ENCODE results near the gene CYTH3. TPM values are rescaled to one million over a fixed set of nuclear protein-coding genes. Genes with fewer than 3 reads are reported as not detected.

CYTH3 gene
- total and polyA plus RNA-seq, 2 donors (not counting 3 experiments of a cell fraction or from before 2014, with no cell fraction given), result 8.6 to 11.2 TPM

DNA sequence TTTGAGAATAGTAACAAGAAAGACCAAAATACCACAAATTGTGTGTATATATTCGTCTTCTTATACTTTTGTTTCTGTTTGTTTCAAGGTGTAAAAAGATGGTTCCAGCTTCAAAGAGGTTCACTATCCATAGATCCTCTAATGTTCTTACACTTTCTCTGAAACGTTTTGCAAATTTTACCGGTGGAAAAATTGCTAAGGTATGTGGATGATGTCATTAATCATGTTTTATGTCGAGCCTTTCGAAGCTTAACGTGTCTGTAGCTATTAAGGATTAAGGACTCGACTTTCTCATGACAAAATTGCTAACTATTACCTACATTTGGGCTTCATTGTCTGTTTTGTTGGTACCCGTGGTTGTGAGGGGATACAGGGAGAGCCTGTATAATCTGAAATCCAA is 128.4 kb downstream of the CYTH3 start:
- TF ChIP-seq JUN (IDR thresholded peaks at IDR 0.05; ENCODE audit: borderline replicate concordance, insufficient read depth, insufficient read length, low read depth) (no peak), GATA2 (IDR thresholded peaks at IDR 0.05; ENCODE audit: insufficient read depth, insufficient read length, low read depth, low read length) (no peak), POLR2A (IDR thresholded peaks at IDR 0.05; ENCODE audit: low read depth, low read length) (no peak), FOS (IDR thresholded peaks at IDR 0.05; ENCODE audit: borderline replicate concordance, insufficient read depth, low read length) (no peak), POLR2AphosphoS5 (IDR thresholded peaks at IDR 0.05; ENCODE audit: insufficient read depth, low read depth, low read length) (no peak), EZH2 (IDR thresholded peaks at IDR 0.05; ENCODE audit: borderline replicate concordance, low read depth, low read length, severe bottlenecking) (no peak), MYC (IDR thresholded peaks at IDR 0.05; ENCODE audit: low read depth, low read length) (no peak), CTCF (IDR thresholded peaks at IDR 0.05; ENCODE audit: extremely low read depth in 1 of 2, insufficient read depth in 1 of 2, low read depth in 1 of 2, low read length in 2 of 2) (no peak)
- TF ChIP-seq, protein P1, sequence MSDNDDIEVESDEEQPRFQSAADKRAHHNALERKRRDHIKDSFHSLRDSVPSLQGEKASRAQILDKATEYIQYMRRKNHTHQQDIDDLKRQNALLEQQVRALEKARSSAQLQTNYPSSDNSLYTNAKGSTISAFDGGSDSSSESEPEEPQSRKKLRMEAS (IDR thresholded peaks at IDR 0.05; ENCODE audit: insufficient read depth, insufficient read length), result no peak
- no peaks in the 10 kb centered on the region for H3K9me3 ChIP-seq (replicated peaks; ENCODE audit: control insufficient read depth, insufficient read depth, low read length)
- no peak overlapping the region for H3K4me3 ChIP-seq (replicated peaks in 1 of 3; ENCODE audit: insufficient read depth in 1 of 3, low read depth in 1 of 3, low read length in 3 of 3)
- H3K27ac ChIP-seq (ENCODE audit: insufficient read depth, low read depth, low read length), result no peak overlapping the region
- no peak overlapping the region for H2AFZ ChIP-seq (ENCODE audit: low read depth, low read length)
- dilution Hi-C loops (cut with MboI; ENCODE audit: extremely low pct_ligation_motif_present, low sequenced_read_pairs), result no loop called here
- DNase-seq (ENCODE audit: low read depth, low spot score), result no peak
- H3K27me3 ChIP-seq (ENCODE audit: control insufficient read depth in 2 of 2, insufficient read depth in 2 of 2, low read length in 2 of 2), result no peaks in the 10 kb centered on the region
- H3K36me3 ChIP-seq (ENCODE audit: control insufficient read depth in 2 of 2, extremely low read depth in 1 of 2, insufficient read depth in 2 of 2, low read length in 2 of 2), result peaks cover 22 to 35% of the 10 kb centered on the region in 2 experiments
- intact Hi-C loops (cut with micrococcal nuclease), result loop anchor here (10.0 kb wide), 1 partner anchor 149 kb away; no protein-coding TSS in a partner anchor
- BruUV-seq (replicated peaks), result no TSS peak
- POLR2A ChIA-PET, result no interaction called here
- no peak overlapping the region for H3K9ac ChIP-seq (replicated peaks; ENCODE audit: extremely low read depth, insufficient read depth, low read length)
- H3K4me2 ChIP-seq (ENCODE audit: insufficient read depth, low read length), result no peak overlapping the region
- no peaks in the 10 kb centered on the region for H4K20me1 ChIP-seq (replicated peaks; ENCODE audit: control insufficient read depth, extremely low read depth, insufficient read depth, low read length)
- no peaks in the 10 kb centered on the region for H3K79me2 ChIP-seq (ENCODE audit: control insufficient read depth, insufficient read depth, low read length)
- H3K9me1 ChIP-seq (replicated peaks; ENCODE audit: control insufficient read depth, extremely low read depth, insufficient read depth, low read length), result no peaks in the 10 kb centered on the region
- H3K4me1 ChIP-seq (ENCODE audit: control insufficient read depth, extremely low read depth, insufficient read depth, low read length), result no peaks in the 10 kb centered on the region
- CTCF ChIA-PET, result no interaction called here
- no peak for FAIRE-seq

Measured in endothelial cell of umbilical vein (primary cell).